Mononuclear cell (primary cell): ENCODE measurements around the gene TMEM256. TPM values are rescaled to one million over a fixed set of nuclear protein-coding genes. Genes with fewer than 3 reads are reported as not detected.

Experiments used
- H3K27me3 ChIP-seq: 2 replicates; pipeline ENCODE4 v1.6.0; 2011; ENCODE audit warnings: low read length, control low read depth; ENCODE audit not compliant: insufficient read depth
- H3K4me1 ChIP-seq: 2 replicates; pipeline ENCODE4 v1.5.1; 2011; ENCODE audit warnings: mild to moderate bottlenecking, low read length, control low read depth; ENCODE audit not compliant: insufficient read depth
- H3K4me3 ChIP-seq: 2 replicates; pipeline ENCODE4 v1.5.1; 2011; ENCODE audit warnings: mild to moderate bottlenecking, low read length, moderate library complexity
- H3K9me3 ChIP-seq: 2 replicates; pipeline ENCODE4 v1.5.1; 2011; ENCODE audit warnings: low read depth, mild to moderate bottlenecking, control low read depth, low read length
- total RNA-seq: library from RNA; depleted of rRNA; stranded (reverse); fragments of >200 nt; gene quantifications from one replicate; pipeline ENCODE4 v1.2.3, GENCODE V29; 2012

TMEM256 gene
- total RNA-seq, 1 donor: 41.1 TPM

DNA sequence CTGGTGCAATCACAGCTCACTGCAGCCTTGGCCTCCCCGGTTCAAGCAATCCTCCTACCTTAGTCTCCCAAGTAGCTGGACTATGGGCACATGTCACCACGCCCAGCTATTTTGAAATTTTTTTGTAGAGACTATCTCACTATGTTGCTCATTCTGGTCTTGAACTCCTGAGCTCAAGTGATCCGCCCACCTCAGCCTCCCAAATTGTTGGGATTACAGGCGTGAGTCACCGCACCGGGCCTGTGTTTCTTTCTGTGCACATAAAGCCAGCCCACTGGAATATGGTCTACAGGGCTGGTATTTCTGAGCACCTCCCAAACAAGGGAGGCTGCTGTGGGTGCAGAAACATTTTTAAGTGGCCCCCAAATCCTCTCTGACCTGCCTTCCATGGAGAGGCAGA, 40.6 kb downstream of the TMEM256 start:
- H3K9me3 ChIP-seq: no peaks in the 10 kb centered on the region
- no peaks in the 10 kb centered on the region for H3K4me1 ChIP-seq
- H3K27me3 ChIP-seq: no peaks in the 10 kb centered on the region
- no peak overlapping the region for H3K4me3 ChIP-seq

DNA sequence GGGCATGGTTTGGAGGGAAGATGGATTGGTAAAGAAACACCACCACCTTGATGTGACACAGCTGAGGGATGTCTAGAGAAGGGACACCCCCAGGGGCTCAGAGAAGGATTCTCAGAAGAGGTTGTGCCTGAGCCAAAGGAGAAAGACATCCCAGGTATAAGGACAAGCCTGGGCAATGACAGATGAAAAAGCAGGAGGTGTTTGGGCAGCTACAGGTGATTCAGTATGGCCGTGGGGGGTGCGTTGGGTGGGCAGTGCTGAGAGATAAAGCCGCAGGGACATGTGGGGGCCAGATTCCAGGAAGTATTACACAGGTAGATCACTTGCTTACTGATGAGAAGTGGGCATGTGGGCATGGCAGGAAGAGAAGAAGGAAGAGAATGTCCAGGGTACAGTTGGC, 42.0 kb downstream of the TMEM256 start:
- Histone ChIP-seq H3K9me3 (no peaks in the 10 kb centered on the region), H3K27me3 (no peaks in the 10 kb centered on the region), H3K4me1 (no peaks in the 10 kb centered on the region), H3K4me3 (no peak overlapping the region)

DNA sequence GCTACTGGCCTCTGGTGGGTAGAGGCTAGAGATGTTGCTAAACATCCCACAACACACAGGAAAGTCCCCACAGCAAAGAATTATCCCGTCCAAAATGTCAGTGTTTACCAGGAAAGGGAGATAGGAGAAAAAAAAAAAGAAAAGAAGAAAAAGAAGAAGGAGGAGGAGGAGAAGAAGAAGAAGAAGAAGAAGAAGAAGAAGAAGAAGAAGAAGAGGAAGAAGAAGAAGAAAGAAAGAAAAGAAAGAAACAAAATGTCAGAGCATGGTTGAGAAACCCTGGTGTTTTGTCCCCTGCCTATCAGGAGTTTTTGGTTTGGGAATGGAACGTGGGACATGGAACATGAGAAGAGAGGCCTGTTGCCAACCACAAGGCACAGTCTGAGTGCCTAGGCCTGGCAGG, 46.5 kb downstream of the TMEM256 start:
- Histone ChIP-seq H3K27me3 (no peaks in the 10 kb centered on the region), H3K4me3 (no peak overlapping the region), H3K4me1 (peaks cover 24% of the 10 kb centered on the region), H3K9me3 (no peaks in the 10 kb centered on the region)

DNA sequence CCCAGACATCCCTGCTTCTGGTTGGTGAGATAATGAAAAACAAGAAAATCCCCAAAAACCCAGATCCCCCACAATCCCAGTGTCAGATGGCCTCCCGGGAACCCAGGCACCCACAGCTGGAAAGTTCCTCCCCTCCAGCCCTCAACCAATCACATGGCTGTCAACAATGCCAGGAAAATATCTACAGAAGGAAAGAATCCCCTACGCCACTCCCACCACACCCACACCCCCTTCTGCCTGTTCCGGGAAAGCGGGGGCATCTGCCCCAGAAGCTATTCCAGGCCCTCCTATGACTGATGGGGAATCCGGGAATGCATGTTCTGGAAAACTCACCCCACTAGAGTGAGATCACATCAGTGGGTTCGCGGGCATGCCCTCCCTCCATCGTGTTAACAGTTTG, 47.1 kb downstream of the TMEM256 start:
- no peak overlapping the region for H3K4me3 ChIP-seq
- H3K27me3 ChIP-seq: no peaks in the 10 kb centered on the region
- H3K4me1 ChIP-seq: peaks cover 28% of the 10 kb centered on the region
- no peaks in the 10 kb centered on the region for H3K9me3 ChIP-seq

DNA sequence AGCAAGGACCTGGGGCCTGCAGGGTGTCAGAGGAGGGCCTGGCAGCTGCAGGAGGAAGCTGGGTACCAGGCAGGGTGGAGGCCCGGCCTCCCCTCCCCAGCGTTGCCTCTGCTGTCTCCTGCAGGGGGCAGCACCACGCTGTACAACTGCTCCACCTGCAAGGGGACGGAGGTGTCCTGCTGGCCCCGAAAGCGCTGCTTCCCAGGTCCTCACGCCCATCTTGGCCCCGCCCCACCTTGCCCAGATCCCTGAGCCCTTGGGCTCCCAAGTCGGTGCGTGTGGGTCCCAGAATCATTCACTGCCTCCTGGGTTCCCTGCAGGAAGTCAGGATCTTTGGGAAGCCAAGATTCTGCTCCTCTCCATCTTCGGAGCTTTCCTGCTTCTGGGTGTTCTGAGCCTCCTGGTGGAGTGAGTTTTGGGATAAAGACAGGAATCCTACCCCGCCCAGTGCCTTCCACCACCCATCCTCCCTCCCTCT, 47.8 kb downstream of the TMEM256 start:
- H3K9me3 ChIP-seq: no peaks in the 10 kb centered on the region
- no peaks in the 10 kb centered on the region for H3K27me3 ChIP-seq
- H3K4me1 ChIP-seq: peaks cover 31% of the 10 kb centered on the region
- H3K4me3 ChIP-seq: no peak overlapping the region

DNA sequence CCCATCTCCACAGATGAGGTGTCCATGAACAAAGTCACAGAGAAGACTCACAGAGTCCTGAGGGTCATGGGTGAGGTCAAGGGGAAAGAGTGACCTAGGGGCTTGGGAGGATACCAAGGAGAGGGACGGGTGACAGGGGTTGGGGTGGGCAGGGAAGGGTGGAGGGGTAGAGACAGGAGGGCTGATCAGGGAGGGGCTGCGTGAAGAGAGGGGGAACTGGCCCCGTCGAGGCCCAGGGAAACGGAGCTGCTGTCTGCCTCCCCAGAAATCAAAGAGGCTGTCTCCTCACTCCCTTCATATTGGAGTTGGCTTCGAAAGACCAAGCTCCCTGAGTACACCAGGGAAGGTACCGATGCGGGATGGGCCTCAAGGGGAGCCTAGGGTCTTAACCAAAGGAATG, 48.3 kb downstream of the TMEM256 start:
- H3K27me3 ChIP-seq: no peaks in the 10 kb centered on the region
- no peak overlapping the region for H3K4me3 ChIP-seq
- H3K9me3 ChIP-seq: no peaks in the 10 kb centered on the region
- peaks cover 37% of the 10 kb centered on the region for H3K4me1 ChIP-seq

DNA sequence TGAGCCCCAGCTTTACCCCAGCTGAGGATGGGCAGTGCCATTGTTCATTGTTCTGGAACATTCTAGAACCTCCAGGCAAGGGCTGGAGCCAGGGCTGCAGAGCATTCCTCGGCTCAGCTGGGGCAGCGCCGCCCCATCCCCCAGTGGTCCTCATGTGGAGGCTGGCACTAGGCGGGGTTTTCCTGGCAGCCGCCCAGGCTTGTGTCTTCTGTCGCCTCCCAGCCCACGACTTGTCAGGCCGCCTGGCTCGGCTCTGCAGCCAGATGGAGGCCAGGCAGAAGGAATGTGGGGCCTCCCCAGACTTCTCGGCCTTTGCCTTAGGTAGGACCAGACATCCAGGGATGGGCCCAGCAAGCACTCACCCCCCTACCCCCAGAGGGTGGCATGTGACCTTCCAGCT, 48.8 kb downstream of the TMEM256 start, which contains the start of gene TMEM95:
Gene TMEM95 (plus strand): TSS at position 104 of the 400 bp plus-strand sequence. CDS start 49 bp downstream, at position 153.
- no peak within 1 kb of the TSS for H3K4me3 ChIP-seq
- no peaks in the 10 kb centered on the region for H3K9me3 ChIP-seq
- peaks cover 40% of the 10 kb centered on the region for H3K4me1 ChIP-seq

DNA sequence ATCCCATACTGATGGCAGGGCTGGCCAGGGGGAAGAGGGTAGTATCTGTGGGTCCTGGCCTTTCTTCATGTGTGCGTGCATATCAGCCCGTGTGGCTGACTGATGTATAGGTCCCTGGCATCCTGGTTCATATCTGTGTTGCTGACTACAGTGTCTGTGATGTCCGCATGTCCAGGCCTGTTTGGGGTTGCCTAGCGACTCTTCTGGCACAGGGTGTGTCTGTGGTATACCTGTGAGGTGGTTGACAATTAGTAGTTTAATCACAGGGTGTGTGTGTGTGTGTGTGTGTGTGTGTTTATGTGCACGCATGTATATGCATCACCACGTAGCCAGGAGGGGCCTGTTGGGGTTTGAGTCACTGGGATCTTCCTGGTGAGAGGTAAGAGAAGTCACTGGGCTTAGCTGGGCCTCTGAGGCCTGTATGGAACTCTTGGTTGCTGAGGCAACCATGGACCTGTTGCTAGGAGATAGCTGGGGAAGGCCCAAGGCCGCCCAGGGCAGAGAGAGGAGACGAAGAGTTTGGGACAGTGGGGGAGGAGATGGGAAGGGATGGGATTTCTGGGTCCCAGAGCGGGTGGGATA, 49.5 kb downstream of the TMEM256 start:
- Histone ChIP-seq H3K9me3 (no peaks in the 10 kb centered on the region), H3K27me3 (no peaks in the 10 kb centered on the region), H3K4me3 (no peak overlapping the region), H3K4me1 (peaks cover 40% of the 10 kb centered on the region)

More for the DNA sequence above, 48.8 kb downstream of the TMEM256 start, which contains the start of gene TMEM95:
- H3K27me3 ChIP-seq: no peaks in the 10 kb centered on the region

Other genes with a start within 250 kb of the TMEM256 start
- 4.6 TPM for gene ASGR1, start 224.7 kb downstream of the TMEM256 start, total RNA-seq
- gene DLG4, start 184.3 kb downstream of the TMEM256 start, total RNA-seq: 9.0 TPM
- gene ACADVL, start 184.2 kb downstream of the TMEM256 start, total RNA-seq: 143 TPM
- 23.1 TPM for gene DVL2, start 169.6 kb downstream of the TMEM256 start, total RNA-seq
- gene PHF23, start 164.6 kb downstream of the TMEM256 start, total RNA-seq: 6.5 TPM
- gene GABARAP, start 161.6 kb downstream of the TMEM256 start, total RNA-seq: 396 TPM
- gene CTDNEP1, start 152.4 kb downstream of the TMEM256 start, total RNA-seq: 38.8 TPM
- 14.4 TPM for gene ELP5, start 151.9 kb downstream of the TMEM256 start, total RNA-seq
- gene CLDN7, start 141.6 kb downstream of the TMEM256 start, total RNA-seq: 0.10 TPM
- not detected for gene SLC2A4, start 122.4 kb downstream of the TMEM256 start, total RNA-seq
- not detected for gene YBX2, start 109.5 kb downstream of the TMEM256 start, total RNA-seq
- 340 TPM for gene EIF5A, start 96.5 kb downstream of the TMEM256 start, total RNA-seq
- 65.9 TPM for gene GPS2, start 88.7 kb downstream of the TMEM256 start, total RNA-seq
- 4.8 TPM for gene NEURL4, start 74.8 kb downstream of the TMEM256 start, total RNA-seq
- 107 TPM for gene ACAP1, start 67.6 kb downstream of the TMEM256 start, total RNA-seq
- 0.73 TPM for gene KCTD11, start 51.9 kb downstream of the TMEM256 start, total RNA-seq
- gene TMEM95, start 48.9 kb downstream of the TMEM256 start, total RNA-seq: not detected
- gene TNK1, start 23.0 kb downstream of the TMEM256 start, total RNA-seq: 5.5 TPM
- gene PLSCR3, start 9.6 kb downstream of the TMEM256 start, total RNA-seq: 21.6 TPM
- 0.73 TPM for gene NLGN2, start 3.7 kb upstream of the TMEM256 start, total RNA-seq
- not detected for gene SPEM1, start 16.2 kb upstream of the TMEM256 start, total RNA-seq
- gene SPEM2, start 21.5 kb upstream of the TMEM256 start, total RNA-seq: not detected
- gene SPEM3, start 24.8 kb upstream of the TMEM256 start, total RNA-seq: under 0.01 TPM
- gene TMEM102, start 31.3 kb upstream of the TMEM256 start, total RNA-seq: 4.6 TPM
- 0.21 TPM for gene FGF11, start 35.4 kb upstream of the TMEM256 start, total RNA-seq
- gene CHRNB1, start 41.0 kb upstream of the TMEM256 start, total RNA-seq: 3.3 TPM
- 30.9 TPM for gene ZBTB4, start 75.5 kb upstream of the TMEM256 start, total RNA-seq
- gene SLC35G6, start 77.3 kb upstream of the TMEM256 start, total RNA-seq: not detected
- gene POLR2A, start 80.3 kb upstream of the TMEM256 start, total RNA-seq: 174 TPM
- 14.4 TPM for gene TNFSF12, start 145.0 kb upstream of the TMEM256 start, total RNA-seq
- gene TNFSF13, start 154.7 kb upstream of the TMEM256 start, total RNA-seq: 44.9 TPM
- 33.1 TPM for gene SENP3, start 157.8 kb upstream of the TMEM256 start, total RNA-seq
- gene CD68, start 175.5 kb upstream of the TMEM256 start, total RNA-seq: 147 TPM
- 48.0 TPM for gene MPDU1, start 179.8 kb upstream of the TMEM256 start, total RNA-seq
- gene SOX15, start 186.0 kb upstream of the TMEM256 start, total RNA-seq: 0.52 TPM
- gene FXR2, start 210.8 kb upstream of the TMEM256 start, total RNA-seq: 7.7 TPM
- gene SAT2, start 223.7 kb upstream of the TMEM256 start, total RNA-seq: 28.3 TPM
- gene SHBG, start 226.0 kb upstream of the TMEM256 start, total RNA-seq: not detected
- not detected for gene ATP1B2, start 246.8 kb upstream of the TMEM256 start, total RNA-seq